ENCODE results near the gene DUSP1.

Gene DUSP1

DNA sequence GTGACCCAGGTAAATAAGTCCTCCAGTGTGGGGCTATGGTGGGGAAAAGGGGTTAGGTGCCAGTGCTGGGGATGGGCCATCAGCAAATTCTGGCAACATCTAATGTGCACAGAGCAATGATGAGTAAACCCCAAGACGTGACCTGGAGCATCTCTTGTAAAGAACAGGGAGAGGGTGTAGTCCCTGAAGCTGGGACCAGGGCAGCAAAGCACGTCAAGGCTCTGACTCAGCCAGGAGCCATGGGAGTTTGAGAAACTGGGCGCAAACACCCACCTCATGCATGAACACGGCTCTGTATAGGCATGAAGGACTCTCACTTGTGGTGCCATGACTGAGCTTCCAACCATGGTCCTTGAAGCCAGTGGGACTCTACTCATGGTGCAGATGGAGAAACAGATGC lies 51.8 kb downstream of the DUSP1 start:
- DNase-seq = no peak

DNA sequence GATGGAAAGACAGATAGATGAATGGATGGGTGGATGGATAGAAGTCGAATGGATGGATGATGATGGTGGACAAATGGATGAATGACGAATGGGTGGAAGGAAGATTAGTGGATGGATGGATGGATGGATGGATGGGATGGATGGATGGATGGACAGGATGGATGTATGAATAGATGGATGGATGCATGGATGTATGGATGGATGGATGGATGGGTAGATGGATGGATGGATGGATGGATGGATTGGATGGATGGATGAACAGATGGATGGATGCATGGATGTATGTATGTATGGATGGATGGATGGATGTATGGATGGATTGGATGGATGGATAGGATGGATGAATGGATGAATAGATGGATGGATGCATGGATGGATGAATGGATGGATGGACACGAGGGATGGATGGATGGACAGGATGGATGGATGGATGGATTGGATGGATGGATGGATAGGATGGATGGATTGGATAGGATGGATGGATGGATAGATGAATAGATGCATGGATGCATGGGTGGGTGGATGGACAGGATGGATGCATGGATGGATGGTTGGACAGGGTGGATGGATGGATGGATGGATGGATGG lies 52.4 kb downstream of the DUSP1 start:
- DNase-seq = no peak

All from activated CD4-positive, CD25-positive, alpha-beta regulatory T cell (primary cell).